ENCODE results near the gene MGARP.

GRCh38 chr4:139317635-139318034, 37.6 kb upstream of the MGARP start:
- no peak for TF ChIP-seq POLR2AphosphoS5 (IDR thresholded peaks at IDR 0.05; ENCODE audit: low read depth, low read length)
- no peak for TF ChIP-seq POLR2A (IDR thresholded peaks at IDR 0.05; ENCODE audit: low read depth, low read length)
